ENCODE results near the gene MYO15B.

- no peak for TF ChIP-seq REST (IDR thresholded peaks at IDR 0.05; ENCODE audit: insufficient read depth in 1 of 2, low read depth in 2 of 2, low read length in 2 of 2)
- no peak for TF ChIP-seq SIN3A (IDR thresholded peaks at IDR 0.05; ENCODE audit: borderline replicate concordance, insufficient read depth, low read length)
- TF ChIP-seq POLR2AphosphoS5 (IDR thresholded peaks at IDR 0.05; ENCODE audit: low read depth, low read length) = no peak
Observed at GRCh38 chr17:75637551-75637950, 50.0 kb downstream of the MYO15B start.

Measured in PFSK-1 (cell line).